GM12801 (cell line): ENCODE data around the gene ZNF513.

Source experiments
- TF ChIP-seq, protein P1 (sequence below): IDR thresholded peaks from one replicate; pipeline ENCODE4 v1.5.1; 2011; ENCODE audit warnings: control low read depth; ENCODE audit not compliant: insufficient read length; ENCODE audit errors: extremely low read depth

The ZNF513 gene

GRCh38 chr2:27362678-27363420 is 17.7 kb downstream of the ZNF513 start:
- TF ChIP-seq, protein P1, sequence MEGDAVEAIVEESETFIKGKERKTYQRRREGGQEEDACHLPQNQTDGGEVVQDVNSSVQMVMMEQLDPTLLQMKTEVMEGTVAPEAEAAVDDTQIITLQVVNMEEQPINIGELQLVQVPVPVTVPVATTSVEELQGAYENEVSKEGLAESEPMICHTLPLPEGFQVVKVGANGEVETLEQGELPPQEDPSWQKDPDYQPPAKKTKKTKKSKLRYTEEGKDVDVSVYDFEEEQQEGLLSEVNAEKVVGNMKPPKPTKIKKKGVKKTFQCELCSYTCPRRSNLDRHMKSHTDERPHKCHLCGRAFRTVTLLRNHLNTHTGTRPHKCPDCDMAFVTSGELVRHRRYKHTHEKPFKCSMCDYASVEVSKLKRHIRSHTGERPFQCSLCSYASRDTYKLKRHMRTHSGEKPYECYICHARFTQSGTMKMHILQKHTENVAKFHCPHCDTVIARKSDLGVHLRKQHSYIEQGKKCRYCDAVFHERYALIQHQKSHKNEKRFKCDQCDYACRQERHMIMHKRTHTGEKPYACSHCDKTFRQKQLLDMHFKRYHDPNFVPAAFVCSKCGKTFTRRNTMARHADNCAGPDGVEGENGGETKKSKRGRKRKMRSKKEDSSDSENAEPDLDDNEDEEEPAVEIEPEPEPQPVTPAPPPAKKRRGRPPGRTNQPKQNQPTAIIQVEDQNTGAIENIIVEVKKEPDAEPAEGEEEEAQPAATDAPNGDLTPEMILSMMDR, result no peak

- TF ChIP-seq, protein P1, result no peak
These were observed 24.0 kb downstream of the ZNF513 start, which contains the start of gene GTF3C2 for GRCh38 chr2:27356382-27357181. Gene GTF3C2, minus strand, starts transcription at chr2:27356764. Its CDS starts 13,210 bp downstream, at chr2:27343554.

GRCh38 chr2:27356056-27356381 is 24.5 kb downstream of the ZNF513 start:
- TF ChIP-seq, protein P1, result no peak

- TF ChIP-seq, protein P1, result no peak
These were observed 26.0 kb downstream of the ZNF513 start for GRCh38 chr2:27354597-27354927.

GRCh38 chr2:27353762-27354596 is 26.6 kb downstream of the ZNF513 start:
- TF ChIP-seq, protein P1, result no peak

- TF ChIP-seq, protein P1, result no peak
These were observed 28.5 kb downstream of the ZNF513 start for GRCh38 chr2:27351802-27352598.
